DOHH2 (cell line): ENCODE measurements around the gene CD151.

ENCODE experiments used
- CTCF ChIP-seq: fragments of 200-600 bp; sonication (generic); IDR thresholded peaks from one replicate; pipeline ENCODE4 v1.5.1; 2014; ENCODE audit warnings: antibody characterized with exemption, mild to moderate bottlenecking, low read depth, low read length; ENCODE audit not compliant: poor library complexity, severe bottlenecking
- EZH2phosphoT487 ChIP-seq: fragments of 200-600 bp; sonication (generic); IDR thresholded peaks from 2 replicates; pipeline ENCODE4 v1.6.1; 2017; ENCODE audit warnings: borderline replicate concordance, mild to moderate bottlenecking, antibody characterized with exemption, low read length, moderate library complexity, mixed read lengths

DNA sequence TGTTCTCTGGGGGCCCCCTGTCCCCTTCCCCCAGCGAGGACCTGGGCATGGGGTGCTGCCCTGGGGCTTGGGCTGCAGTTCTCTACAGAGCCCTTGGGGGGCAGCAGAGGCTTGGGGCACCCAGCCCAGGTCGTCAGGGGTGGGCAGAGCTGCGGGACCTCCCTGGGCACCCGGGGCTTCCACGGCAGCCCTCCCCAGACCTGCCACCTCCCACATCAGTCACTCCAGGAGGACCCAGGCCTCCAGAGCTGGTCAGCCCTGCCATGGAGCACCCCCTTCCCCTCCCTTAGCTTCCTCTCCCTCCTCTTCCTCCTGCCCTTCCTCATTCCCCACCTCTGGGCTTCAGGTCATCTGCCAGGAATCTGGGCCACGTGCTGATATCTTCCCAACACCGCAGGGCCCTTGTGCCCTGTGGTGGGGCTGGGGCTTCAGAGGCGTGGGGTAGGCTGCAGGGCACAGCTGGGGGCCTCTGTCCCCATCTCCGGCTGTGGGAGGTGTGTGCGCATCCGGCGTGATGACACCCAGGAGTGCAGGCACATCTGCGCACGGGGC, 15.7 kb downstream of the CD151 start:
- peak; percentile 91 for TF ChIP-seq CTCF
- TF ChIP-seq EZH2phosphoT487: no peak
